Measurements from ENCODE around the gene DNAAF2.
"Not testable (repeated sequence)": the region's sequence is repeated elsewhere in the genome, so short reads cannot be mapped to it uniquely, and the experiment has no call there.

The DNAAF2 gene

GRCh38 chr14:49634547-49635334 is at the start of gene DNAAF2:
Gene DNAAF2 (minus strand): TSS chr14:49635244. CDS start chr14:49635149, 95 bp downstream.
- peak; percentile 59 for DNase-seq (ENCODE audit: low spot score)
- TF ChIP-seq CTCF (IDR thresholded peaks at IDR 0.05; ENCODE audit: extremely low read depth, missing control alignments), result no peak

- DNase-seq (ENCODE audit: low spot score), result no peak
- TF ChIP-seq CTCF (IDR thresholded peaks at IDR 0.05; ENCODE audit: extremely low read depth, missing control alignments), result no peak
Measured at GRCh38 chr14:49679271-49679670, 44.2 kb upstream of the DNAAF2 start.

- DNase-seq (ENCODE audit: low spot score), result no peak
- TF ChIP-seq CTCF (IDR thresholded peaks at IDR 0.05; ENCODE audit: extremely low read depth, missing control alignments), result no peak
Measured at GRCh38 chr14:49677643-49678042, 42.6 kb upstream of the DNAAF2 start.

- DNase-seq (ENCODE audit: low spot score), result no peak
Measured at GRCh38 chr14:49673586-49673985, 38.5 kb upstream of the DNAAF2 start.

GRCh38 chr14:49670475-49670874 is 35.4 kb upstream of the DNAAF2 start:
- no peak for TF ChIP-seq CTCF (IDR thresholded peaks at IDR 0.05; ENCODE audit: extremely low read depth, missing control alignments)

More at GRCh38 chr14:49673586-49673985, 38.5 kb upstream of the DNAAF2 start:
- no peak for TF ChIP-seq CTCF (IDR thresholded peaks at IDR 0.05; ENCODE audit: extremely low read depth, missing control alignments)

GRCh38 chr14:49659526-49660455 is 24.7 kb upstream of the DNAAF2 start:
- no peak for DNase-seq (ENCODE audit: low spot score)
- no peak for TF ChIP-seq CTCF (IDR thresholded peaks at IDR 0.05; ENCODE audit: extremely low read depth, missing control alignments)

More at GRCh38 chr14:49670475-49670874, 35.4 kb upstream of the DNAAF2 start:
- DNase-seq (ENCODE audit: low spot score), result no peak

GRCh38 chr14:49657500-49657899 is 22.5 kb upstream of the DNAAF2 start:
- not testable (repeated sequence) for DNase-seq (ENCODE audit: low spot score)
